Measurements from ENCODE around the gene ARHGEF4. TPM values are rescaled to one million over a fixed set of nuclear protein-coding genes. Genes with fewer than 3 reads are reported as not detected.

Gene ARHGEF4
- total RNA-seq, 1 donor from 2014 or later = 9.1 TPM

DNA sequence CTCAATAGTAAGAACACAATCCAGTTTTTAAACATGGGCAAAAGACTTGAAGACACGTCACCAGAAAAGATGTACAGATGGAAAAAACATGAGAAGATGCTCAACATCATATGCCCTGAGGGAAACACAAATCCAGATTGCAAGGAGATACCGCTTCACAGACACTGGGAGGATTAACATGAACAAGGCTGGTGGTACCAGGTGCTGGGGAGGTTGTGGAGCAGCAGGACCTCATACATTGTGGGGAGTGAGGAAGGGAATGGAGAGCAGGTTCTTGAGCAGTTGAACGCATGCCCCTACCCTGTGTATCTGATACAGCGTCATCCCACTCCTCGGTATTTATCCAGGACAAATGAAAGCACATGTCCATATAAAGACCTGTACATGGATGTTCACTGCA lies 72.1 kb downstream of the ARHGEF4 start:
- TF ChIP-seq, protein P1, sequence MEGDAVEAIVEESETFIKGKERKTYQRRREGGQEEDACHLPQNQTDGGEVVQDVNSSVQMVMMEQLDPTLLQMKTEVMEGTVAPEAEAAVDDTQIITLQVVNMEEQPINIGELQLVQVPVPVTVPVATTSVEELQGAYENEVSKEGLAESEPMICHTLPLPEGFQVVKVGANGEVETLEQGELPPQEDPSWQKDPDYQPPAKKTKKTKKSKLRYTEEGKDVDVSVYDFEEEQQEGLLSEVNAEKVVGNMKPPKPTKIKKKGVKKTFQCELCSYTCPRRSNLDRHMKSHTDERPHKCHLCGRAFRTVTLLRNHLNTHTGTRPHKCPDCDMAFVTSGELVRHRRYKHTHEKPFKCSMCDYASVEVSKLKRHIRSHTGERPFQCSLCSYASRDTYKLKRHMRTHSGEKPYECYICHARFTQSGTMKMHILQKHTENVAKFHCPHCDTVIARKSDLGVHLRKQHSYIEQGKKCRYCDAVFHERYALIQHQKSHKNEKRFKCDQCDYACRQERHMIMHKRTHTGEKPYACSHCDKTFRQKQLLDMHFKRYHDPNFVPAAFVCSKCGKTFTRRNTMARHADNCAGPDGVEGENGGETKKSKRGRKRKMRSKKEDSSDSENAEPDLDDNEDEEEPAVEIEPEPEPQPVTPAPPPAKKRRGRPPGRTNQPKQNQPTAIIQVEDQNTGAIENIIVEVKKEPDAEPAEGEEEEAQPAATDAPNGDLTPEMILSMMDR (IDR thresholded peaks at IDR 0.05) = no peak
- intact Hi-C loops (cut with DNase I) = no loop called here
- H3K27ac ChIP-seq = no peak overlapping the region

DNA sequence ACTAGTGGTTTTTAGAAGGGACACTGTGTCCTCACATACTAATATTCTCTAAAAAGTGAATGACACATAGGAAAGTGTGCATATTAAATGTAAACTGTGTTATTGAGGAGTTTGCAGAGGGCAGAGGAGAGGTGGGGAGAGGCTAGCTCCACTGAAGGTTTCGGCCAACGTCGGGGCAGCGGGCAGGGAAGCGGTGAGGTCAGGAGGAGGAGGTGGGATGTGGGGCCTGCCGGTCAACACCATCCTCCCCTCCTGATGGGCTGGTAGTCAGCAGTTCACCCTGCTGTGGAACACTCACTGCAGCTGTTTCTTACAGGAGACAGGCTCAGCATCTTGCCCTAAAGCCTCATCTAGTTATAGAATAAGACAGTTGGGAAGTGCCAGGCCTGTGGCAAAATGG lies 74.2 kb downstream of the ARHGEF4 start:
- TF ChIP-seq, protein P1 (IDR thresholded peaks at IDR 0.05) = no peak
- ATAC-seq = no peak

More for the DNA sequence above, 72.1 kb downstream of the ARHGEF4 start:
- Histone ChIP-seq H3K4me1 (no peaks in the 10 kb centered on the region), H3K27me3 (ENCODE audit: low read depth) (peaks cover 3% of the 10 kb centered on the region), H3K36me3 (no peaks in the 10 kb centered on the region), H3K9me3 (peaks cover 4% of the 10 kb centered on the region), H3K4me3 (no peak overlapping the region)
- no peak for ATAC-seq
- DNase-seq = no peak

DNA sequence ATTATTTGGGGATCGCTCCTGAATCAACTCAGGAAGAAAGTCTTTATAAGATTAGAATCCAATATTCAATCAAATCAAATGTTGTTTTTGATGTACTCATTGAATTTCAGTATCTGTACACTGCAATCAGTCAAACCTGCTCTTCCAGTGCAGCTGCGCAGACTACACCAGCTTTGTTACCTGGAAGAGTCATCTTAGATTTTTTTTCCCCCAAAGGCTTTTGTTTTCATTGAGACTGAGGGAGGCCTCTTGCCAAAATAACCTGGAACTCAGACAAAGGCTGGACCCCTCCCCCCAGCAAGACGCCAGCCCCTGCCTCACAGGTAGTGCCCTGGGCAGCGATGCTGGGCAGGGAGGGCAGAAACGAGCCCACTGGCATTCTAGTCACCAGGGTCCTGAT lies 74.8 kb downstream of the ARHGEF4 start:
- Histone ChIP-seq H3K27ac (no peak overlapping the region), H3K4me1 (no peaks in the 10 kb centered on the region), H3K9me3 (no peaks in the 10 kb centered on the region), H3K36me3 (no peaks in the 10 kb centered on the region), H3K27me3 (ENCODE audit: low read depth) (peaks cover 25% of the 10 kb centered on the region), H3K4me3 (no peak overlapping the region)
- TF ChIP-seq, protein P1 (IDR thresholded peaks at IDR 0.05) = no peak
- no peak for DNase-seq
- intact Hi-C loops (cut with DNase I) = no loop called here
- ATAC-seq = no peak

More for the DNA sequence above, 74.2 kb downstream of the ARHGEF4 start:
- no peak for DNase-seq
- H3K4me3 ChIP-seq = no peak overlapping the region
- H3K36me3 ChIP-seq = no peaks in the 10 kb centered on the region
- peaks cover 3% of the 10 kb centered on the region for H3K9me3 ChIP-seq
- intact Hi-C loops (cut with DNase I) = no loop called here
- H3K27ac ChIP-seq = no peak overlapping the region
- no peaks in the 10 kb centered on the region for H3K4me1 ChIP-seq
- peaks cover 21% of the 10 kb centered on the region for H3K27me3 ChIP-seq (ENCODE audit: low read depth)

DNA sequence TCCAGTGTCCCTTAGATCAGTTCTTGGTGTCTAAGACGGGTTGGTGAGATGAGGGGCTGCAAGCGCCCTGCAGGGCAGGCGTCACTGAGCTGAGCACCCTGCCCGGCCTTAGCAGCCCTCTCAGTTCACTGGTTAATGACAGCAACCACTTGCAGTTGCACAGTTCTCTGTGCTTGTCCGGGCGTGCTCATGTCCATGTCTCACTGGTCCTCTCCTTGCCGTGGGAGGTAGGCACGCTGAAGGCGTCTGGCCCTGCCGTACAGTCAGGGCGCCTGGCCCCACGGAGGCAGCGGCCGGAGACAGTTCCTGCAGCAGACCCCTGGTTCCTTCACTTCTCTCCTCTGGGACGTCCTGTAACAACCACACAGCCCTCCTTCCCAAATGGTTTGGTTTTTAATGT lies 75.3 kb downstream of the ARHGEF4 start:
- TF ChIP-seq, protein P1 (IDR thresholded peaks at IDR 0.05) = no peak
- Histone ChIP-seq H3K4me3 (no peak overlapping the region), H3K9me3 (no peaks in the 10 kb centered on the region), H3K27ac (no peak overlapping the region), H3K4me1 (no peaks in the 10 kb centered on the region), H3K36me3 (no peaks in the 10 kb centered on the region), H3K27me3 (ENCODE audit: low read depth) (peaks cover 23% of the 10 kb centered on the region)
- intact Hi-C loops (cut with DNase I) = no loop called here
- DNase-seq = no peak
- peak; percentile 31 to 35 for ATAC-seq

DNA sequence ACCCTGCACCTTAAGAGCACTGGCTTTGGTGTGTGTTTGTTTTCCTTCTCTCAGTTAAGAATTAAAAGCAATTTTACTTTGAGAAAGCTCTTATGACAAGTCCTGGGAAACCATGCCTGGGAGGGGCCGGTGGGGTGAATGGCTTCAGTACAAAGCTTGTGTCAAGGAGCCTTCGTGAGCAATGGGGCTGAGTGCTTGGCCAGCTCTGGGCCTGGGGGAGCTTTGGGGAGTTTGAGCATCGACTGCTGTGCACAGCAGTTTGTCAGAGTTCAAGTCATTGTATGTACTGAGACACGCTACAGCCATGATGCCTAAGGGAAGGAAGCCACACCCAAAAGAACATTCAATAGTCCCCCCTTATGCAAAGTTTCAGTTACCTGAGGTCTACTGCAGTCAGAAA lies 75.8 kb downstream of the ARHGEF4 start:
- DNase-seq (no peak), ATAC-seq (no peak)
- no peaks in the 10 kb centered on the region for H3K4me1 ChIP-seq
- H3K27me3 ChIP-seq (ENCODE audit: low read depth) = peaks cover 27% of the 10 kb centered on the region
- H3K27ac ChIP-seq = no peak overlapping the region
- TF ChIP-seq, protein P1 (IDR thresholded peaks at IDR 0.05) = no peak
- no peaks in the 10 kb centered on the region for H3K36me3 ChIP-seq
- intact Hi-C loops (cut with DNase I) = no loop called here
- H3K4me3 ChIP-seq = no peak overlapping the region
- H3K9me3 ChIP-seq = no peaks in the 10 kb centered on the region

DNA sequence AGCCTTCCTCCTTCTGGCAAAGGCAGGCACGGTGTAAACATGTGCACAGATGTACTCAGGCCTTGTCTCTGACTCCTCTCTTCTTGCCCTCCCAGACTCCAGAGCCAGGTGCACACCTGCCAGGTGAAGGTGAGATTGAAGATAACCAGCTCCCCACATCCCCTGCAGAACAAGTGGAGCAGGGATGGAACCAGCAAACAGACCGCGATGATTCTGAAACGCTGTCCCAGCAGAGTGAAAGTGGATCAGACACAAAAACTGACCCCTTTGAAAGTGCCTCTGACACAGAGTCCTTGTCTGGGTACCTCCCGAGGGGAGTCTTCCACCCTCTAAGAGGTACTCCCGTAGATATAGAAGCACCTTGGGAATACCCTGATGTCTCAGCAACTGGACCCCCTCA lies 77.2 kb downstream of the ARHGEF4 start:
- DNase-seq (no peak), ATAC-seq (no peak)
- H3K27me3 ChIP-seq (ENCODE audit: low read depth) = peaks cover 27% of the 10 kb centered on the region
- no peak overlapping the region for H3K27ac ChIP-seq
- no peaks in the 10 kb centered on the region for H3K36me3 ChIP-seq
- intact Hi-C loops (cut with DNase I) = no loop called here
- H3K9me3 ChIP-seq = no peaks in the 10 kb centered on the region
- H3K4me3 ChIP-seq = no peak overlapping the region
- TF ChIP-seq, protein P1 (IDR thresholded peaks at IDR 0.05) = no peak
- no peaks in the 10 kb centered on the region for H3K4me1 ChIP-seq

Data from lower lobe of right lung (tissue), 2 donors.